GM12875 (cell line): ENCODE results near the gene MMP11.

Experiments
- H3K4me3 ChIP-seq: one replicate; pipeline ENCODE4 v1.5.1; 2011; ENCODE audit warnings: low read depth, low read length, control low read depth
- CTCF ChIP-seq: IDR thresholded peaks from 2 replicates; pipeline ENCODE4 v1.5.1; 2011; ENCODE audit warnings: low read depth, mild to moderate bottlenecking, control low read depth, inconsistent platforms, low read length, moderate library complexity, borderline replicate concordance; ENCODE audit not compliant: insufficient read depth

Gene MMP11

GRCh38 chr22:23767673-23768548, 4.7 kb upstream of the MMP11 start, which contains the start of gene CHCHD10:
TSS of gene CHCHD10 (minus strand) at chr22:23767972. CDS start at chr22:23767874, 98 bp downstream.
- H3K4me3 ChIP-seq: peak within 1 kb of the TSS; percentile 91
- TF ChIP-seq CTCF: peak; percentile 82

GRCh38 chr22:23769321-23769965, 3.2 kb upstream of the MMP11 start:
- no peak overlapping the region for H3K4me3 ChIP-seq
- TF ChIP-seq CTCF: no peak

- peak overlapping the region; percentile 28 for H3K4me3 ChIP-seq
Measured at GRCh38 chr22:23772315-23772648, 367 bp upstream of the MMP11 start.

GRCh38 chr22:23773483-23774113, 949 bp downstream of the MMP11 start:
- no peak for TF ChIP-seq CTCF

More at GRCh38 chr22:23772315-23772648, 367 bp upstream of the MMP11 start:
- TF ChIP-seq CTCF: no peak

GRCh38 chr22:23774114-23774921, 1.7 kb downstream of the MMP11 start:
- H3K4me3 ChIP-seq: no peak overlapping the region

More at GRCh38 chr22:23773483-23774113, 949 bp downstream of the MMP11 start:
- no peak overlapping the region for H3K4me3 ChIP-seq

GRCh38 chr22:23774922-23775436, 2.3 kb downstream of the MMP11 start:
- no peak for TF ChIP-seq CTCF
- no peak overlapping the region for H3K4me3 ChIP-seq

More at GRCh38 chr22:23774114-23774921, 1.7 kb downstream of the MMP11 start:
- TF ChIP-seq CTCF: no peak
